Small intestine (tissue), 7 donors: ENCODE data around the gene NEDD4L. TPM values are rescaled to one million over a fixed set of nuclear protein-coding genes. Genes with fewer than 3 reads are reported as not detected.

Experiments
- DNase-seq, 2 donors: peaks; one replicate each; pipeline versions ENCODE4 v3.0.0 to v3.0.0-alpha.2; 2013
- FAIRE-seq: peaks from 2 replicates; lab custom pipeline; 2012; peaks lifted over from hg19 to GRCh38; lab: Jason Lieb, UNC
- H3K27ac ChIP-seq, 3 donors: one replicate each; pipeline ENCODE4 v1.5.1; 2013; ENCODE audit warnings: low read length in 2 of 3, mild to moderate bottlenecking in 2 of 3, control low read depth in 1 of 3, inconsistent platforms in 1 of 3, low read depth in 1 of 3, moderate library complexity in 1 of 3
- H3K27me3 ChIP-seq, 3 donors: one replicate each; pipeline ENCODE4 v1.6.1; 2013; ENCODE audit warnings: low read length in 3 of 3, inconsistent platforms in 1 of 3; ENCODE audit not compliant: control insufficient read depth in 3 of 3, insufficient read depth in 3 of 3
- H3K36me3 ChIP-seq, 3 donors: one replicate each; pipeline ENCODE4 v1.6.1; 2013; ENCODE audit warnings: low read length in 3 of 3, inconsistent platforms in 1 of 3, low read depth in 1 of 3, mild to moderate bottlenecking in 1 of 3, moderate library complexity in 1 of 3; ENCODE audit not compliant: control insufficient read depth in 3 of 3, insufficient read depth in 2 of 3
- H3K4me1 ChIP-seq, 3 donors: one replicate each; pipeline ENCODE4 v1.6.1; 2013; ENCODE audit warnings: low read length in 2 of 3, inconsistent platforms in 1 of 3, low read depth in 1 of 3, mild to moderate bottlenecking in 1 of 3, moderate library complexity in 1 of 3; ENCODE audit not compliant: control insufficient read depth in 3 of 3, insufficient read depth in 2 of 3
- H3K4me3 ChIP-seq, 3 donors: one replicate each; pipeline ENCODE4 v1.5.1; 2013; ENCODE audit warnings: low read length in 3 of 3, control low read depth in 1 of 3, inconsistent platforms in 1 of 3, low read depth in 1 of 3, mild to moderate bottlenecking in 1 of 3, moderate library complexity in 1 of 3
- H3K9me3 ChIP-seq, 2 donors: one replicate each; pipeline ENCODE4 v1.6.1; 2013; ENCODE audit warnings: low read depth in 1 of 2, low read length in 1 of 2; ENCODE audit not compliant: control insufficient read depth in 2 of 2, insufficient read depth in 1 of 2
- WGBS, 3 donors: extraction: QIAGEN DNeasy Blood & Tissue Kit; methylation state at CpG; one replicate each; pipeline ENCODE4 v1.1.7; 2013; 5-methylcytosine and 5-hydroxymethylcytosine counted together
- polyA plus RNA-seq, 4 donors: library from polyadenylated mRNA; stranded (reverse) in 3 of 4; unstranded in 1 of 4; fragments of 200-250 nt in 3 of 4; fragments of 120-200 nt in 1 of 4; gene quantifications; one replicate each; pipeline versions ENCODE4 v1.2.1 to v1.2.3, GENCODE V29; 2013
- donor health status: healthy with polysubstance abuse.
- donor health status: control.
- donor health status: control.
- donor health status: Bipolar disorder and iron deficiency.
- donor health status: healthy.

The NEDD4L gene
- polyA plus RNA-seq, 4 donors, result 36.5 to 113 (median 96.2) TPM

- H3K9me3 ChIP-seq, result no peaks in the 10 kb centered on the region
- H3K36me3 ChIP-seq, result peaks cover 2 to 58% (median 14%) of the 10 kb centered on the region in 3 donors
- H3K27me3 ChIP-seq, result no peaks in the 10 kb centered on the region
- no peak overlapping the region for H3K27ac ChIP-seq
- peaks cover 0 to 4% (median 0%) of the 10 kb centered on the region in 3 donors for H3K4me1 ChIP-seq
- DNase-seq (no peak), FAIRE-seq (no peak)
- 86 to 93% (median 91%) methylated on average over 9 of the region's 9 CpGs for WGBS, 3 donors
- H3K4me3 ChIP-seq, result no peak overlapping the region
These were observed 323.6 kb downstream of the NEDD4L start for GRCh38 chr18:58367425-58368140.

- 93 to 100% (median 96%) methylated on average over 5 to 10 of the region's 10 CpGs for WGBS, 3 donors
- DNase-seq, result no peak
- Histone ChIP-seq H3K36me3 (peaks cover 4 to 70% (median 19%) of the 10 kb centered on the region in 3 donors), H3K9me3 (no peaks in the 10 kb centered on the region), H3K27me3 (no peaks in the 10 kb centered on the region), H3K4me1 (peaks cover 0 to 4% (median 0%) of the 10 kb centered on the region in 3 donors), H3K4me3 (no peak overlapping the region), H3K27ac (peak overlapping the region in 1 of 3 donors; percentile 73)
- FAIRE-seq, result no peak
These were observed 325.6 kb downstream of the NEDD4L start for GRCh38 chr18:58369616-58370015.

GRCh38 chr18:58370038-58370580, 326.1 kb downstream of the NEDD4L start:
- WGBS, 3 donors, result 89 to 94% (median 91%) methylated on average over 10 of the region's 10 CpGs
- peak in 1 of 2 donors; percentile 66 for DNase-seq

GRCh38 chr18:58370612-58371011, 326.6 kb downstream of the NEDD4L start:
- Histone ChIP-seq H3K4me3 (no peak overlapping the region), H3K4me1 (peaks cover 0 to 4% (median 0%) of the 10 kb centered on the region in 3 donors), H3K27me3 (no peaks in the 10 kb centered on the region), H3K9me3 (no peaks in the 10 kb centered on the region), H3K36me3 (peaks cover 4 to 70% (median 27%) of the 10 kb centered on the region in 3 donors), H3K27ac (peak overlapping the region in 1 of 3 donors; percentile 73)
- WGBS, 3 donors, result 55 to 71% (median 68%) methylated on average over 5 of the region's 5 CpGs
- DNase-seq (peak; percentile 25 to 46), FAIRE-seq (no peak)

More at GRCh38 chr18:58370038-58370580, 326.1 kb downstream of the NEDD4L start:
- no peak for FAIRE-seq
- Histone ChIP-seq H3K27ac (peak overlapping the region in 1 of 3 donors; percentile 73), H3K27me3 (no peaks in the 10 kb centered on the region), H3K4me3 (no peak overlapping the region), H3K4me1 (peaks cover 0 to 4% (median 0%) of the 10 kb centered on the region in 3 donors), H3K36me3 (peaks cover 4 to 70% (median 22%) of the 10 kb centered on the region in 3 donors), H3K9me3 (no peaks in the 10 kb centered on the region)

GRCh38 chr18:58373481-58373880, 329.5 kb downstream of the NEDD4L start:
- FAIRE-seq, result no peak
- Histone ChIP-seq H3K9me3 (no peaks in the 10 kb centered on the region), H3K36me3 (peaks cover 2 to 77% (median 19%) of the 10 kb centered on the region in 3 donors), H3K27me3 (no peaks in the 10 kb centered on the region), H3K4me3 (no peak overlapping the region), H3K27ac (no peak overlapping the region), H3K4me1 (peaks cover 0 to 9% (median 0%) of the 10 kb centered on the region in 3 donors)
- 88 to 91% (median 90%) methylated on average over 5 of the region's 5 CpGs for WGBS, 3 donors
- DNase-seq, result no peak

- FAIRE-seq (no peak), DNase-seq (no peak)
- Histone ChIP-seq H3K4me3 (no peak overlapping the region), H3K36me3 (peaks cover 2 to 79% (median 14%) of the 10 kb centered on the region in 3 donors), H3K9me3 (no peaks in the 10 kb centered on the region), H3K4me1 (peaks cover 0 to 9% (median 0%) of the 10 kb centered on the region in 3 donors), H3K27ac (no peak overlapping the region), H3K27me3 (no peaks in the 10 kb centered on the region)
- 95 to 99% (median 96%) methylated on average over 8 of the region's 8 CpGs for WGBS, 3 donors
These were observed 331.0 kb downstream of the NEDD4L start for GRCh38 chr18:58375051-58375450.

- peaks cover 0 to 4% (median 0%) of the 10 kb centered on the region in 3 donors for H3K4me1 ChIP-seq
- H3K9me3 ChIP-seq, result no peaks in the 10 kb centered on the region
- FAIRE-seq (no peak), DNase-seq (no peak)
- no peak overlapping the region for H3K27ac ChIP-seq
- H3K27me3 ChIP-seq, result no peaks in the 10 kb centered on the region
- WGBS, 3 donors, result 85 to 89% (median 87%) methylated on average over 28 of the region's 28 CpGs
- H3K36me3 ChIP-seq, result peaks cover 0 to 67% (median 14%) of the 10 kb centered on the region in 3 donors
- no peak overlapping the region for H3K4me3 ChIP-seq
These were observed 334.7 kb downstream of the NEDD4L start for GRCh38 chr18:58378411-58379379.

GRCh38 chr18:58379443-58379842, 335.4 kb downstream of the NEDD4L start:
- H3K36me3 ChIP-seq, result peaks cover 0 to 66% (median 16%) of the 10 kb centered on the region in 3 donors
- H3K9me3 ChIP-seq, result no peaks in the 10 kb centered on the region
- no peak for FAIRE-seq
- H3K27ac ChIP-seq, result no peak overlapping the region
- H3K4me3 ChIP-seq, result no peak overlapping the region
- DNase-seq, result no peak
- WGBS, 3 donors, result 90 to 97% (median 94%) methylated on average over 15 of the region's 15 CpGs
- H3K27me3 ChIP-seq, result no peaks in the 10 kb centered on the region
- H3K4me1 ChIP-seq, result peaks cover 0 to 4% (median 0%) of the 10 kb centered on the region in 3 donors
